Measurements from ENCODE around the gene TMA7B.
"Not testable (repeated sequence)": the region's sequence is repeated elsewhere in the genome, so short reads cannot be mapped to it uniquely, and the experiment has no call there.

The TMA7B gene

GRCh38 chr22:39933741-39934140 lies 26.5 kb upstream of the TMA7B start:
- DNase-seq, result no peak

- no peak for DNase-seq
Measured at GRCh38 chr22:39935116-39935515, 25.1 kb upstream of the TMA7B start.

GRCh38 chr22:39935612-39936011 lies 24.6 kb upstream of the TMA7B start:
- DNase-seq, result no peak

- DNase-seq, result no peak
Measured at GRCh38 chr22:39936523-39937145, 23.6 kb upstream of the TMA7B start.

GRCh38 chr22:39937906-39938305 lies 22.3 kb upstream of the TMA7B start:
- no peak for DNase-seq

GRCh38 chr22:39938509-39939111 lies 21.6 kb upstream of the TMA7B start:
- no peak for DNase-seq

GRCh38 chr22:39939830-39940229 lies 20.4 kb upstream of the TMA7B start:
- DNase-seq, result no peak

- DNase-seq, result no peak
Measured at GRCh38 chr22:39940757-39941305, 19.4 kb upstream of the TMA7B start.

- DNase-seq, result peak; percentile 58 to 60
Measured at GRCh38 chr22:39941601-39942000, 18.6 kb upstream of the TMA7B start.

GRCh38 chr22:39942439-39943230 lies 17.6 kb upstream of the TMA7B start:
- no peak for DNase-seq

- peak; percentile 61 to 75 for DNase-seq
Measured at GRCh38 chr22:39943337-39943736, 16.9 kb upstream of the TMA7B start.

- DNase-seq, result no peak
Measured at GRCh38 chr22:39943953-39944872, 16.0 kb upstream of the TMA7B start.

- no peak for DNase-seq
Measured at GRCh38 chr22:39946126-39946502, 14.1 kb upstream of the TMA7B start.

GRCh38 chr22:39946503-39947219 lies 13.5 kb upstream of the TMA7B start:
- peak; percentile 47 to 50 for DNase-seq

- DNase-seq, result peak; percentile 70
Measured at GRCh38 chr22:39947220-39948216, 12.7 kb upstream of the TMA7B start.

GRCh38 chr22:39949964-39950737 lies 10.0 kb upstream of the TMA7B start:
- DNase-seq, result no peak

GRCh38 chr22:39951603-39952293 lies 8.4 kb upstream of the TMA7B start:
- not testable (repeated sequence) for DNase-seq

- DNase-seq, result no peak
Measured at GRCh38 chr22:39952347-39952746, 7.8 kb upstream of the TMA7B start.

- DNase-seq, result no peak
Measured at GRCh38 chr22:39953101-39953500, 7.1 kb upstream of the TMA7B start.
